GM23248 (cell line): Measurements from ENCODE around the gene RNF11.

ENCODE experiments used
- EZH2 ChIP-seq: fragments of 200-600 bp; sonication (generic); IDR thresholded peaks from 2 replicates; pipeline ENCODE4 v1.6.1; 2018; ENCODE audit warnings: antibody characterized with exemption, mild to moderate bottlenecking; ENCODE audit not compliant: insufficient read depth, poor library complexity, severe bottlenecking
- EZH2phosphoT487 ChIP-seq: fragments of 200-600 bp; sonication (generic); IDR thresholded peaks from 2 replicates; pipeline ENCODE4 v1.6.1; 2018; ENCODE audit warnings: antibody characterized with exemption, moderate library complexity, mild to moderate bottlenecking, low read depth; ENCODE audit not compliant: insufficient read depth

DNA sequence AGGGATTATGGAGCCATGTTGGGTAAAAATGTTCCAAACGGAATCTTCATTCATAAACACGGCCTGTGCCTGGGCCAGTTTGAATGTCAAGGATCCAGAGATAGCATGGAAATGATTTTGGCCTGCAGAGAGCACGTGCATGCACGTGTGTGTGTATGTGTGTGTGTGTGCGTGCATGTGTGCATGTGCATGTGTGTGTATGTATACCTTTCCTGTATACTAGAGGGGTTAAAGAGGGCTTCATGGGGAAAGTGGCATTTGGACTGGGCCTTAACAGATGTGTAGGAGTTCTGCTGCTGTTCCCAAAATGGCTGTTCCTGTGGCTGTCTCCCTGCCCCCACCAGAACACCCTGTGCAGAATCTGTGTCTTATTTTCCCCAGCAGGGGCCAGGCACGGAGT lies 72.6 kb downstream of the RNF11 start:
- TF ChIP-seq EZH2phosphoT487 (no peak), EZH2 (no peak)
